Activated T-helper 1 cell treated with Interleukin-2 at 50 U/mL for 16 hours (primary cell): ENCODE results near the gene PFKM.

Experiments used
- DNase-seq: peaks from one replicate; pipeline ENCODE4 v3.0.0-alpha.2; 2020; ENCODE audit warnings: low read depth

The PFKM gene

GRCh38 chr12:48119078-48119833, at the start of gene PFKM:
Gene PFKM, plus strand, starts transcription at chr12:48119364. Its CDS starts 3,411 bp downstream, at chr12:48122775.
- DNase-seq, result peak; percentile 33

DNA sequence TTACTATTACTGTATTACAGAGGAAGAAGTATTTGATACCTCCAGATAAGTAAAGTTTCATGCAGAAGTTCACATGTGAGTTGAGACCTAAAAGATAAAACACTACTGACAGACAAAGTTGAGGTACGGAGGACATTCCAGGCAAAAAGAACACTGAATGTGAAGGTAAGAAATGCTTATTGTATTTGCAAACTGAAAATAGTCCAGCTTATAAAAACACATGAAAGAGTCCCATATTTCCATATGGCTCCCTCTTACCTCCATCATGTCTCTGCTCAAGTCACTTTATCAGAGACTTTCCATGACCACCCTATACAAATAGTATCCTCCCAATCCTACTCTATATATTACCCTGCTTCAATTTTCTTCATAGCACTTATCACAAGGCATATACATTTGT, 49.1 kb upstream of the PFKM start:
- no peak for DNase-seq

DNA sequence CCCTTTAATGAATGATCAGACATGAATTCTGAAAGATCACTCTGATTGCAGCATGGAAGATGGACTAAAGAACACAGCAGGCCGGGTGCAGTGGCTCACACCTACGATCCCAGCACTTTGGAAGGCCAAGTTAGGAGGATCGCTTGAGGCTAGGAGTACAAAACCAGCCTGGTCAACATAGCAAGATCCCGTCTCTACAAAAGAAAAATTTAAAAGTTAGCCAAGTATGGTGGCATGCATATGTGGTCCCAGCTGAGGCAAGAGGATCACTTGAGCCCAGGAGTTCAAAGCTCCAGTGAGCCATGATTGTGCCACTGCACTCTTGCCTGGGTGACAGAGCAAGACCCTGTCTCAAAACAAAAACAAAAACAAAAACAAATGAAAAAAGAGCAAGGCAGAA, 48.4 kb upstream of the PFKM start:
- DNase-seq, result no peak

DNA sequence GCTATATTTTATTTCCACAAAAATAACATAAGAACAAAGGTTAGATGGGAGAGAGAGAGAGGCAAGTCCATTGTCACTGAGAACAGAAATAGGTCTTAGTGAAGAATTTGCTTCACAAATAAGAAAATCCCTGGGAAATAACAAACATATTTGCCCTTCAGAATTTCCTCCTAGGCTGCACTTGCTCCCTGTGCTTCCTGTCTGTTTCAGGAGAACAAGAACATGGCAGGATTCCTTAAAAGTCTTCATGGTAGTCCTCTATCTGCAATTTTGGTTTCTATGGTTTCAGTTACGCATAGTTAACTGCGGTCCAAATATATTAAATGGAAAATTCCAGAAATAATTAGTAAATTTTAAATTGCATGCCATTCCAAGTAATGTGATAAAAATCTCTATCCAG, 47.4 kb upstream of the PFKM start:
- DNase-seq, result no peak

- no peak for DNase-seq
Measured at GRCh38 chr12:48072266-48072665, 46.9 kb upstream of the PFKM start.

DNA sequence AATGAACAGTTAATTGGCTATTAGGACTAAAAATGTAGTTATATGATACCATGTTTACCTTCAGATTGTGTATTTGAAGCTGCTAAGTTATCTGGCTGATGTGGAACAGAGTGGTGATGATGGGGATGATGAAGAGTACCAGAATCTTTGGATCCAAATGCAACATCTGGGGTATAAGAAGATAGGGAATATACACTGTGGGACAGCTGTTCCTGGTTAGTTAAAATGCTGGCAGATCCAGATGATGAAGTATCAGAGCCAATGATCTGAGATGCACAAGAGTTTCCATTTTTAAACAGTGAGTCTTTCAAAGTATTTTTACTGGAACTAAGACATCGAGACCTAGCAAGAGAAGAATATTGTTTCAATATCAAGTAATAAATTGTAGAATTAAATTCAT, 44.9 kb upstream of the PFKM start:
- no peak for DNase-seq

GRCh38 chr12:48075832-48076231, 43.3 kb upstream of the PFKM start:
- DNase-seq, result no peak

GRCh38 chr12:48077111-48077510, 42.1 kb upstream of the PFKM start:
- no peak for DNase-seq

GRCh38 chr12:48078901-48079300, 40.3 kb upstream of the PFKM start:
- DNase-seq, result no peak

DNA sequence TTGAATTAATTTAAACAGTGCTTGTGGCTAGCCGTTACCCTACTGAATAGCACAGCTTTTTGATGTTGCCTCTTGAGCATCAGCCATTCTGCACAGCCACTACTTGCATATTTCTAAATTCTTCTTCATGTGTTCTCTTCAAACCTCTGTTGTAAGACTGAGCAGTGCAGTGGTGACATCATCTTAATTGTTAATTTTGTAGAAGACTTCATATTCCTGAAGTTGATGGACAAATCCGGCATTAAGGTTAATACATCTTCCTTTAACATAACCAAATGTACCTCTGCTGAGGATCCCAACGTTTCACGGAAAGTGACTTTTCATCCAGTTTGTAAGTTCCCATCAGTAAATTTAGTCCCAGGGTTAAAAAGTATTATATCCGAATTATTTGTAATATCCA, 38.9 kb upstream of the PFKM start:
- DNase-seq, result no peak

- DNase-seq, result no peak
Measured at GRCh38 chr12:48080821-48081220, 38.3 kb upstream of the PFKM start.

DNA sequence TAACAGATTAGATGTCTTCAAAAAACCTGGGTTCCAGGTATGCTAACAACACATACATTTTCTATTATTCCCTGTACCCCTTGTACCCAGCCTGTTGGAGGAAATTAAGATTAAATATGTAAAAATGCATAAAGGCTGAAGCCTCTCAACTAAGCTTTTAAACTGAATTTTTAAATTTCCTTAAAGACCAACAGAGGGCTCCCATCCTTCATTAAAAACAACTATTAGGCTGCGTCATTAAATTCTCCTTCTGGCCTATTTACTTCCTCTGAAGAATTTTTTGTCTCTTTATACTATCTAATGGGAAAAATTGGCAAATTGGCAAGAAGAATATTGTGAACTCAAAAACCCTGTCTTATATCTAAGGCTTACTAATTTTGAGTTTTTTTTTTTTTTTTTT, 35.1 kb upstream of the PFKM start:
- DNase-seq, result no peak

DNA sequence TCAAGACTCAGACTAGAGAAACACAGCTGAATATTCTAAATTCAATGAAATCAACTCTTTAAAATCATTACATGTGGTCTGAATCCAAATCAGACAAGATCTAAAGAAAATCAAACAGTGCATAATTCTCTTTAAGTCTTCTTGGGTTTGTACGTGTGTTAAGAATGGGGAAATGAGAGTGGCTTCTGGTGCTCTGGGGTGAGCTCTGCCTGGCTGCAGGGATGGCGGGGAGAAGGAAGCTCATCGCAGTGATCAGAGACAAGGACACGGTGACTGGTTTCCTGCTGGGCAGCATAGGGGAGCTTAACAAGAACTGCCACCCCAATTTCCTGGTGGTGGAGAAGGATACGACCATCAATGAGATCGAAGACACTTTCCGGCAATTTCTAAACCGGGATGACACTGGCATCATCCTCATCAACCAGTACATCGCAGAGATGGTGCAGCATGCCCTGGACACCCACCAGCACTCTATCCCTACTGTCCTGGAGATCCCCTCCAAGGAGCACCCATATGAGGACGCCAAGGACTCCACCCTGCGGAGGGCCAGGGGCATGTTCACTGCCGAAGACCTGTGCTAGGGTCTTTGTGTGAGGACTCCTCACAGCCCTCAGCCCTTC, 34.2 kb upstream of the PFKM start:
- DNase-seq, result no peak

DNA sequence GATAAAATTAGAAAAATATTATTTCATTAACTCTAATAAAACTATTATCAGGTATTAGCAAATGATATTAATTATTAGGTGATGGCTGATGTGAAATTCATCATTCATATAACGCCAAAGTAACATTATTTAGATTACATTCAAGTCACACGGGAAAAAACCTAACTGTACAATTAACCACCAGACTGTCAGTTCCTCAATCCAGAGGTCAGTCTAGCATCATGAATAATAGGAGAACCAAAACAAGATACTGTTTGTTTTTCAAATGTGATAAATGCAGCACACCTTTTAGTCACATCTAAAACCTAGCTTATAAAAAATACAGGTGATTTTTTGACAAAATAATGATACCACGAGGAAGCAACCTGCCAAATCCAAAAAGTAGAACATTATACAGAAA, 32.8 kb upstream of the PFKM start:
- DNase-seq, result no peak

DNA sequence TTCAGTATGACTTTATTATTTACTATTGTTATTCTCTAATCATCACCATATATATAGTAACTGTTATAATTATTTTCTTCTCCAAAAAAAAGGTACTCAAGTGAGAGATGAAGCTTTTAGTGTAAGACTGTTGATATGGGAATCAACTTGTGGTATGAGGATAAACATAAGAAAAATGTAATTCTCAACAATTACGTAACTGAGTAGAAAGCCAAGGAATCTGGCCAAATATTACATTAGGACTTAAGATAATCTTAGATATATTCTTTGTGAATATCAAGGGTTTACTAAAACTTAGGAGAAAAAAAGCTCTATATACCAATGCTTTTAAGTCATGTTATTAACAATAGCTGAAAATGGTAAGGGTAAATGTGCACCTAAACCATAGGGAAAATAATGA, 26.6 kb upstream of the PFKM start:
- DNase-seq, result no peak

DNA sequence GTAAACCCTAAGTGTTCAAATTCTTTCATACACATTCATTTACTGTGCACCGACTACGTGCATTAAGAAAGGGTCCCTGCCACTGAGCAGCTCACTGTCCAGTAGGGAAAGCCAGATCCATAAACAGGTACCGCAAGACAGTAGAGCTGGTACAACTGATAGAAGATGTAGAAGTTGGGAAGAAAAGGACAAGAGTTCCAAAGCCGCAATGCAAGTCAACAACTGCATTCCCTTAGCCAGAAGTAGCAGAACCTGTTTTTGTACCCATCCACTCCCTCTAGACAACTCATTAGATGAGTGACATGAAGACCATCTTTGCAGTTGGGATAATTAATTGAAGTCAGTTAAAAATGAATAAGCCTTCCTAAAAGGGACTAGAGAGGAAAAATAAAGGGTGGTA, 14.6 kb upstream of the PFKM start:
- DNase-seq, result no peak

DNA sequence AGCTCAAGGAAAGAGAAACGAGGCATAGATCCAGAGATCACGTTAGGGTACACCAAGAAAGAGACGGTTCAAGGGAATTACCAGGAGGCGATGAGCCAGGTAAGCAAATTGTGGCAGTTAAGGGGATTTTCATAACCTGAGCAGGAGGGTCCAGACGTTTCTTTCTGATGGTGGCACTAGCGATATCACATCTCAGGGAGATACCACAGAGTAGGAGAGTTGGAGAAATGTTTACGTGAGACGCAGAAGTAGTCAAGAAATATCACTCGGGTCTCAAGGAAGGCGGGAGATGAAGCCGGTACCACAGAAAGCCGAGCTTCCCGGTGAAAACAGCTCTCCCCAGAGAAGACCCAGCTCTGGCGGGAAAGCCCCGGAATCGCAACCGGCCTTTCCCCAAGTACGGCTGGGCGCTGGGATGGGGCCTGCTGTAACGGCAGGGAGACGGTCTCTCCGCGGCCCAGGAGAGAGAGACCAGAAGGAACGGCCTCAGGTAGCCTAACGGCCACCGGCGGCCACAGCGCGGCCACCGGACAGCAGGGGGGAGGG, 13.8 kb upstream of the PFKM start:
- peak; percentile 16 for DNase-seq

DNA sequence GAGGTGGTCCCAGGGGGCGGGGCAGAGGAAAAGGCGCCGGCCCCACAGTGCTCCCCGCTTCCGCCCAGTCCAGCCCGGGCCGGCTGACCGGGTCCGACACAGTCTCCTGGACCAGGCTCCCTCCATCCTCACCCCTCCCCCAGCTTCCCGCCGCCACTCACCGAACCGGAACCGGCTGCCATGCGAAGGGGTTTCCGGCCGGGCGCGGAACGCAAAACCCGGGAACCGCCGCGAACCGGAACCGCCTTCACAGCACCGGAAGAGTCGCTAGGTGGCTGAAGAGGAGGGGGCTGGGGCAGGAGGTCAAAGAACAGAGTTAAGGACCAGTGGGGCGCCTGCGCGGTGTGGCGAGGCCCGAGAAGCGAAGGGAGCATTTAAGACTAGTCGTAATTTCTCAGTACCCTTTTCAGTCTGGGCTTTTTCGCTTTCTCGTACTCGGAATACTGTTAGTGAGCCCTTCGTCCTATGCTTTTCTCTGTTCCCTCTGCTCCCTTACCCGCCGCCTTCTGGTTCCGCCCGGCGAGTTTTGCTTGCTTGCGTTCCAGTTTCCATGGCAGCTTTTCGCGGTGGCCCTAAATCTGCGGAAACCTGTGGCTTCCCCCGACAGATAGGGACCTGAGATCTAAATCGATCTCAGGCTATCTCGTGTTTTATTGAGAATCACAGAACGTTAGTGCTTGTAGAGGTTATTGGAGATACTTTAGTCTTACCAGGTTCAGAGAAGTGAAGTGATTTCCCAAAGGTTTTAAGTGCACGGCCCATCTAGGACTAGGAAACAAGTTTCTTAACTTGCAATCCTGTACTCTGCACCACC, 13.1 kb upstream of the PFKM start, which contains the start of gene SENP1:
SENP1 (minus strand) TSS at position 213 of the 814 bp plus-strand sequence. CDS start 4,607 bp downstream, outside the sequence.
- peak; percentile 81 for DNase-seq

DNA sequence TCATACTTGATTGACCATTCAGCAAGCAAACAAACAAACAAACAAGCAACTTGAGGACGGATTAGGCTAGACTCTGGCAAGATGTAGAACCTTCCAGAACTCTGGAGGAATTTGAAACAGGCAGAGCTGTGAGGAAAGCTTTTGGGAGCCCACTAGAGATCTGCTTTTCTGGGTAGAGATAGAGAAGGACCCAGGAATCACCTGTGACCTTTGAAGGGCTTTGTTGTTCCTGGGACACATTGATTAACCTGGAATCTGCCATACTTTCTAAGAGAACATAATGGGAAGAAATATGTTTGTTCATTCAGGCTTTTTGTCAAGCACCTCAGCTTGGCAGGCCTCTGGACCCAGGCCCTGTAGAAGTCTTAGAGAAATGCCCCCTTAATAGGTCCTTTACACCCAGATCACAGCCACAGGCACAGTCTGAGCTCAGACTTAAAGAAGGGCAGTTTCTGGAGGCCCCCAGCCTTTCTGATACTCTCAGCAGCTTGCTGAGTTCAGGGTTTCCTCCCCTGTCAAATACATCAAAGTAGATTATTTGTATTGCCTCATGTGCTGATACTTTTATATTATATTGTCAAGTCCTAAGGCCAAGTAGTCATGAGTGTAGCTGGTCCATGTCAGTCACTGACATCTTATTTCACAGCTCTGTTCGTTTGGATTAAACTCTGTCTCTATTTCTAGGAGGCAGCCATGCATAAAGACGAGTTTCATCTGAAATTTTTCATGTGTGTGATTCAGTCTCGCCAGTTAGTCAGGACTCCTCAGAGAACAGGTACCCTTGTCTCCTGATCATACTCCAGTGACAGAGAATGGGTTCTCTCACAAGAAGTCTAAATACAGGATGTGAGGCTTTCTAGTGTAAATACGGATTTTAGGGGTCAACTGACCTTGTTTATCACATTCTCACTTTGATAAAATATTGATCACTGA, 12.2 kb upstream of the PFKM start:
- no peak for DNase-seq

- no peak for DNase-seq
Measured at GRCh38 chr12:48109424-48109823, 9.7 kb upstream of the PFKM start.

DNA sequence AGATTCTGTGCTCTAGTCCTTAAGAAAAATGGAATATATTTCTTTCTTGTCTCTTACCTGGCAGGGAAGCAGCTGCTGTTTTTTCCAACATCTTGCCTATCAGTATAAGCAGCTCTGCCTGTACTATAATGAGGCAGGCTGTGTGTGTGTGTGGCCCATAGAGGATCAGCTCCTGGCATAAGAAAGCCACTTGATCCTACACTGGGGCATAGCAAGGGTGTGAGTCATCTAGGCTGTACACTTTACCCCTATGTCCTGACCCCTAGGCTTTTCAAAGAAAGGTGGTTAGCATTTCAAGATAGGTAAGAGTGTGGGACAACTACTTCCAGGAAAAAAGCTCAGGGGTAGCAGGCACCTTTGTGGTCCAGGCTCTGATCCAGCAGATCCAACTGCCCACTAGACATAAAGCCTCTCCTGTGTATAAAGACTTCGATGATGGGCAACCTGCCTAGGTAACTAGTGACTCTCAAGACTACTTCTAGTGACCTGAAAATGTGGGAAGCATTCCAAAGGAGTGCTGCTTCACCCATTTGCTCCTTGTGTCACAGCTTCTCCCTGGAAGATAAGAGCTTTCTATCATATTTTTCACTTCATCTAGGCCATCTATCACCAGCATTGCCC, 8.4 kb upstream of the PFKM start:
- DNase-seq, result no peak
